ENCODE results near the gene STX3. TPM values are rescaled to one million over a fixed set of nuclear protein-coding genes. Genes with fewer than 3 reads are reported as not detected.

Gene STX3
- total and polyA plus RNA-seq, 10 donors, result 5.1 to 49.3 (median 27.8) TPM

DNA sequence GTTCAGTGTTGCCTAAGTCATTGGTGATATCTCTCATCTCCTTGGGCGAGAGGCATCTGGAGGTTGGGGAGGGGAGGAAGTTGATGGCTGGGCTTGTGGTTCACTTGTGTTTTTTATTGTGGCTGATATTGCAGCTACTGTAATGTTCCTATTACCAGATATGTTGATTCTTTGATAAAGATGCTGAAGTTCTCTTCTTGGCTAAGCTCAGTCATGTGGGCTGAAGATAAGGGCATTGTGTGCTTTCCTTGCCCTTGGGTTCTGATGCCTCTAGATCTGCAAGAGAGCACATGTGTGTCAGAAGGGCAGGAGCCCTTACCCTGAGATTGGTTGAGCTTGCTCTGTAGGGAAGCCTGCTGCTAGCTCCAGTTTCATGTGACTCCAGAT, 12.0 kb downstream of the STX3 start:
- peak overlapping the region in 1 of 8 donors; percentile 9 for H3K4me3 ChIP-seq
- 9 to 40% (median 33%) methylated on average over 1 of the region's 1 CpG for WGBS, 5 donors
- no peak for TF ChIP-seq POLR2A (IDR thresholded peaks at IDR 0.05)
- TF ChIP-seq POLR2AphosphoS5 (IDR thresholded peaks at IDR 0.05), result no peak
- TF ChIP-seq, protein P1, sequence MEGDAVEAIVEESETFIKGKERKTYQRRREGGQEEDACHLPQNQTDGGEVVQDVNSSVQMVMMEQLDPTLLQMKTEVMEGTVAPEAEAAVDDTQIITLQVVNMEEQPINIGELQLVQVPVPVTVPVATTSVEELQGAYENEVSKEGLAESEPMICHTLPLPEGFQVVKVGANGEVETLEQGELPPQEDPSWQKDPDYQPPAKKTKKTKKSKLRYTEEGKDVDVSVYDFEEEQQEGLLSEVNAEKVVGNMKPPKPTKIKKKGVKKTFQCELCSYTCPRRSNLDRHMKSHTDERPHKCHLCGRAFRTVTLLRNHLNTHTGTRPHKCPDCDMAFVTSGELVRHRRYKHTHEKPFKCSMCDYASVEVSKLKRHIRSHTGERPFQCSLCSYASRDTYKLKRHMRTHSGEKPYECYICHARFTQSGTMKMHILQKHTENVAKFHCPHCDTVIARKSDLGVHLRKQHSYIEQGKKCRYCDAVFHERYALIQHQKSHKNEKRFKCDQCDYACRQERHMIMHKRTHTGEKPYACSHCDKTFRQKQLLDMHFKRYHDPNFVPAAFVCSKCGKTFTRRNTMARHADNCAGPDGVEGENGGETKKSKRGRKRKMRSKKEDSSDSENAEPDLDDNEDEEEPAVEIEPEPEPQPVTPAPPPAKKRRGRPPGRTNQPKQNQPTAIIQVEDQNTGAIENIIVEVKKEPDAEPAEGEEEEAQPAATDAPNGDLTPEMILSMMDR (IDR thresholded peaks at IDR 0.05 in 8 of 11, conservative IDR thresholded peaks at IDR 0.05 in 3 of 11), result no peak
- peak overlapping the region in 4 of 8 donors; percentile 19 to 68 (median 54) for H3K27ac ChIP-seq
- intact Hi-C loops (cut with DNase I; ENCODE audit: low total_unique reads), result no loop called here
- H3K27me3 ChIP-seq (replicated peaks in 1 of 7), result no peaks in the 10 kb centered on the region
- no peaks in the 10 kb centered on the region for H3K36me3 ChIP-seq
- no peak for DNase-seq
- peaks cover 0 to 87% (median 33%) of the 10 kb centered on the region in 6 donors for H3K4me1 ChIP-seq
- H3K9me3 ChIP-seq, result no peaks in the 10 kb centered on the region

DNA sequence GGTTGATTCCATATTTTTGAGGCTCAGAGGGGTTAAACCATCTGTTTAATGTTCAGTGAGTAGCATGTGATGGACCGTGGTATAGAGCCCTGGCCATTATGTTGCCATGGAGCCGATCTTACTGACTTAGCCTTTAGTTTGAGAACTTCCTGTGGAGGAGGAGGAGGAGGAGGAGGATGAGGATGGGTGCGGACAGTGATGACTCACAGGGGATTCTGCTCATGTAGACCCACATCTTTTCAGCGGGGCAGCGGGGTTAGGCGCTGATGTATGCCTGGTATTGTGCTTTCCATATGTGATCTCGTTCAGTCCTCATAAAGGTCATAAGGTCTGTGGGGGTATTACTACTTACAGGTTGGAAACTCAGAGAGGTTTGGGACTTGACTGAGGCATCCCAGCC, 13.9 kb downstream of the STX3 start:
- Histone ChIP-seq H3K4me1 (peaks cover 0 to 88% (median 34%) of the 10 kb centered on the region in 6 donors), H3K4me3 (no peak overlapping the region), H3K36me3 (peaks cover 0 to 11% (median 2%) of the 10 kb centered on the region in 6 donors), H3K27ac (no peak overlapping the region), H3K9me3 (no peaks in the 10 kb centered on the region), H3K27me3 (replicated peaks in 1 of 7) (no peaks in the 10 kb centered on the region)
- TF ChIP-seq POLR2AphosphoS5 (IDR thresholded peaks at IDR 0.05) (no peak), POLR2A (IDR thresholded peaks at IDR 0.05) (no peak)
- TF ChIP-seq, protein P1 (IDR thresholded peaks at IDR 0.05 in 8 of 11, conservative IDR thresholded peaks at IDR 0.05 in 3 of 11), result no peak
- intact Hi-C loops (cut with DNase I; ENCODE audit: low total_unique reads), result no loop called here
- 78 to 89% (median 86%) methylated on average over 7 of the region's 7 CpGs for WGBS, 5 donors
- DNase-seq, result no peak

- no peaks in the 10 kb centered on the region for H3K27me3 ChIP-seq (replicated peaks in 1 of 7)
- peak overlapping the region in 1 of 8 donors; percentile 4 for H3K27ac ChIP-seq
- WGBS, 5 donors, result 88 to 94% (median 91%) methylated on average over 4 of the region's 4 CpGs
- H3K36me3 ChIP-seq, result peaks cover 0 to 18% (median 2%) of the 10 kb centered on the region in 6 donors
- H3K9me3 ChIP-seq, result no peaks in the 10 kb centered on the region
- H3K4me3 ChIP-seq, result no peak overlapping the region
- no peak for DNase-seq
- TF ChIP-seq POLR2A (IDR thresholded peaks at IDR 0.05) (no peak), POLR2AphosphoS5 (IDR thresholded peaks at IDR 0.05) (no peak)
- TF ChIP-seq, protein P1 (IDR thresholded peaks at IDR 0.05 in 8 of 11, conservative IDR thresholded peaks at IDR 0.05 in 3 of 11), result no peak
- peaks cover 0 to 86% (median 34%) of the 10 kb centered on the region in 6 donors for H3K4me1 ChIP-seq
- intact Hi-C loops (cut with DNase I; ENCODE audit: low total_unique reads), result no loop called here
These were observed 14.7 kb downstream of the STX3 start for GRCh38 chr11:59769828-59770227.

- no peaks in the 10 kb centered on the region for H3K9me3 ChIP-seq
- H3K36me3 ChIP-seq, result peaks cover 0 to 23% (median 4%) of the 10 kb centered on the region in 6 donors
- intact Hi-C loops (cut with DNase I; ENCODE audit: low total_unique reads), result no loop called here
- peaks cover 0 to 81% (median 33%) of the 10 kb centered on the region in 6 donors for H3K4me1 ChIP-seq
- H3K27me3 ChIP-seq (replicated peaks in 1 of 7), result no peaks in the 10 kb centered on the region
- 89 to 98% (median 95%) methylated on average over 3 of the region's 3 CpGs for WGBS, 5 donors
- peak overlapping the region in 3 of 8 donors; percentile 4 to 95 (median 88) for H3K27ac ChIP-seq
- no peak for DNase-seq
- TF ChIP-seq, protein P1 (IDR thresholded peaks at IDR 0.05 in 8 of 11, conservative IDR thresholded peaks at IDR 0.05 in 3 of 11), result no peak
- TF ChIP-seq POLR2A (IDR thresholded peaks at IDR 0.05) (no peak), POLR2AphosphoS5 (IDR thresholded peaks at IDR 0.05) (no peak)
- H3K4me3 ChIP-seq, result no peak overlapping the region
These were observed 15.1 kb downstream of the STX3 start for GRCh38 chr11:59770319-59770718.

Data from spleen (tissue), 11 donors.